Measurements from ENCODE around the gene AFAP1.

DNA sequence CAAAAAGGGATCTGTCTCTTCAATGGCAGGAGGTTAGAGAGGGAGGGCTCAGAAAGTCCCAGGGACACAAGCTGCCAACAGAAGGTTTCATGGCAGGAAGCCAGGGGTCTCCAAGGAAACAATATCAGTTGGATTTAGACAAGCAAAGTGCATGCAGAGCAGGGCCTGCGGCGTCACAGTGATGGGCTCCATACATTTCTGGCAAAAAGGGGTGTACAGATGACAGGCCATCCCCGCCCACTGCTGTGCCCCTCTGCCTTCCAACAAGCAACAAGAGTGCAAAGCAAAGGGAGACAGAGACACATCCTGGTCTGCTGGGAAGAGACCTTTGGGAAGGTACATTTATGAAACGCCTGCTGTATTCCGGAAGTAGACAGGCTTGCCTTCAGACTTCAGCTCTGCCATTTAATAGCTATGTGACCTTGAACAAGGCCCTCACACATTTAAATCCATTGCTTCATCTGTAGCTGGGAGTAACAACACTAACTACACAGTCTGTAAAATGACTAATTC is 121.2 kb downstream of the AFAP1 start:
- TF ChIP-seq, protein P1, sequence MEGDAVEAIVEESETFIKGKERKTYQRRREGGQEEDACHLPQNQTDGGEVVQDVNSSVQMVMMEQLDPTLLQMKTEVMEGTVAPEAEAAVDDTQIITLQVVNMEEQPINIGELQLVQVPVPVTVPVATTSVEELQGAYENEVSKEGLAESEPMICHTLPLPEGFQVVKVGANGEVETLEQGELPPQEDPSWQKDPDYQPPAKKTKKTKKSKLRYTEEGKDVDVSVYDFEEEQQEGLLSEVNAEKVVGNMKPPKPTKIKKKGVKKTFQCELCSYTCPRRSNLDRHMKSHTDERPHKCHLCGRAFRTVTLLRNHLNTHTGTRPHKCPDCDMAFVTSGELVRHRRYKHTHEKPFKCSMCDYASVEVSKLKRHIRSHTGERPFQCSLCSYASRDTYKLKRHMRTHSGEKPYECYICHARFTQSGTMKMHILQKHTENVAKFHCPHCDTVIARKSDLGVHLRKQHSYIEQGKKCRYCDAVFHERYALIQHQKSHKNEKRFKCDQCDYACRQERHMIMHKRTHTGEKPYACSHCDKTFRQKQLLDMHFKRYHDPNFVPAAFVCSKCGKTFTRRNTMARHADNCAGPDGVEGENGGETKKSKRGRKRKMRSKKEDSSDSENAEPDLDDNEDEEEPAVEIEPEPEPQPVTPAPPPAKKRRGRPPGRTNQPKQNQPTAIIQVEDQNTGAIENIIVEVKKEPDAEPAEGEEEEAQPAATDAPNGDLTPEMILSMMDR (IDR thresholded peaks at IDR 0.05): no peak
- TF ChIP-seq POLR2A (IDR thresholded peaks at IDR 0.05): no peak
